Measurements from ENCODE around the gene GGACT.

- no peak for TF ChIP-seq CTCF (IDR thresholded peaks at IDR 0.05)
- no peak for TF ChIP-seq POLR2A (IDR thresholded peaks at IDR 0.05)
Observed at GRCh38 chr13:100513987-100514670, 74.5 kb downstream of the GGACT start.

All from Peyer's patch (tissue), 4 donors.